ENCODE results near the gene MDC1.
"Not testable (repeated sequence)": the region's sequence is repeated elsewhere in the genome, so short reads cannot be mapped to it uniquely, and the experiment has no call there.

The MDC1 gene

DNA sequence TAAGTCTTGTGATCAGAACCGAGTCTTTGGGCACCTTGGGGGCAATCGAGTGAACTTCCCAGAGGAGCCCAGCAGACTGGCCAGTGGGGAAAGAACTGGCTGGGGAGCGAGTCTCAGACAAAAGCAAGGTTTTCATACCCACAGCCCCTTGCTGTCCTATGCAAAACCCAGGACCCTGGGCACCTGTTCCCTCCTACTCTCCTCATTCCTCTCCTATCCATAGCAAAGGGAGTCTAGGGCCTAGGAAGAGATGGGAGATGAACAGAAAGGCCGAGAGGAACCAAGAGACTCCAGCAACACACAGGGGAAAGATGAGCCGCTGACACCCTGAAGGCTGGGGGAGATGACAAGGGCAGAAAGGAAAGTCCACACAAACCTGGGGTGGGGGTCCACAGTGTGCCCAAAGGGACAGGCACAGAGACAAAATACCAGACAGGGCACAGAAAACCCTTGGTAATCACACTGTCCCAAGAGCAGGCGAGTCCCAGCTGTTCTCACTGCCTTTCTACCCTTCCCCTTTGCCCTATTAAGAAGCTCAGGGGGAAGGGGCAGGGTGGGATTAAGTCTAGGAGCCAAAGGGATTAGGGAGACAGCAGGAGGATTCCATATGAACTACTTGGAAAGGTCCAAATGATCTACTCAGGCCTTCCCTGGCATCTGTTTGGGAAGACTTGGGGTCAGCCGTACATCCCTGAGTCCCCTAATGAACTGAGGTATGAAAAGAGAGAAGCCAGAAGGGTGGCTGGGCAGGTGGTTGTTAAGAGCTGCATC, 37.1 kb downstream of the MDC1 start:
- DNase-seq (ENCODE audit: low read depth) = no peak

DNA sequence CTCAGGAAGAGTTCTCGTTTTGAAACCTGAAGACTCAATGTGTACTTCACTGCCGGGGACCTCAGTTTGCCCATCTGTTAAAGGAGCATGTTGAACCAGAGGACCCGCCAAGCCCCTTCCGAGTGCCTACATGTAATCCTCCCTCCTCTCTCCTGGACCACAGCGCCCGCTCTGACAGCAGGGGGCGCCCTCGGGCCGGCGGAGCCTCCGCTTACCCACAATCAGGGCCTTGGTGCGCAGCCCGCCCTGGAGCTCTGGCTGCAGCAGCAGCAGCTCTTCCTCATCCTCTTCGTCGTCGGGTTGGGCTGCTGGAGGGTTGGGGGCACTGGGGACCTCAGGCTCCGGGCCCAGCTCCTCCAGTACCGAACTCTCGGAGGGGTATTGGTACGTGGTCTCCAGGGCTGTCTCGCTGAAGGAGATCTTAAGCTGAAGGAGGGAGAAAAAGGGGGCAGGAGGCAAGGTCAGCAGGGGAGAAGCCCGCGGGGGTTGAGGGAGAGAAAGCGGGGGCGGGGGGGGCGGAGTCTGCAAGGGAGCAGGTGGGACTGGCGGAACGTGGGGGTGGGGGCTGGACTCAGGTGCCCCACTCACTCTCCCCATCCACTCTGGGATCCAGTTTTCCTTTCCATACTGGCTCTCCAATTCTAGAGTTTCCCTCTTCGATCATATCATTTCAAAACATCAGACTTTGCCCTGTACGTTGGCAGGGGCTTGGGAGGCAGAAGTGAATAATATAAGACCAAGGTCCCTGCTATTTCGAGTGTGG, 37.9 kb downstream of the MDC1 start:
- no peak for DNase-seq (ENCODE audit: low read depth)

DNA sequence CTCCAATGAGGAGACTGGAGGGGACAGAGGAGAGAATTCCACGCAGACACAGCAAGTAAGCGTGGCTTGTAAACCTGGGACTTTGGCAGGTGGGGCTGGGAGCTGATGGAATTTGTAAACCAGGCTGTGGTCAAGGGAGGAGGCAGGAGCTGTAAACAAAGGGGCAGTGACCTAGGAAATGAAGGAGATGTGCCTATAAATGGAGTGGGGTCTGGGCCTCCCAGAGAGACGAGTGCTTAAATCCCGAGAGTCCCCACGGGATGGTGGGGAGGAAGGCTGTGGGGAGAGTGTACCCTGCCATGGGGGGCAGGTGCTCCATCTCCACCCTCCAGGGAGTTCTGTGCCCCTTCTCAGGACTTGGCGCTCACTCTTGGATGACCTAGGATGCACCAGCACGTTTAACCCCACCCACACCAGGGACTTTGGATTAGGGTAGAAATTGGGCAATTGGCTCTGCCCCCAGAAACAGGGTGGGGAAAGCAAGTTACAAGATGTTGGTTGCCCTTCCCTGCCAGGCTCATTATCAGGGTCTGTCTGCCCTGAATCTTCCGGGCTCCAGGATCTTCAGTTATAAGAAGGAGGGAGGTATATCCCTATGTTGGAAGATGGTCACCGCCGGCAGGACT, 40.3 kb downstream of the MDC1 start:
- DNase-seq (ENCODE audit: low read depth) = no peak

DNA sequence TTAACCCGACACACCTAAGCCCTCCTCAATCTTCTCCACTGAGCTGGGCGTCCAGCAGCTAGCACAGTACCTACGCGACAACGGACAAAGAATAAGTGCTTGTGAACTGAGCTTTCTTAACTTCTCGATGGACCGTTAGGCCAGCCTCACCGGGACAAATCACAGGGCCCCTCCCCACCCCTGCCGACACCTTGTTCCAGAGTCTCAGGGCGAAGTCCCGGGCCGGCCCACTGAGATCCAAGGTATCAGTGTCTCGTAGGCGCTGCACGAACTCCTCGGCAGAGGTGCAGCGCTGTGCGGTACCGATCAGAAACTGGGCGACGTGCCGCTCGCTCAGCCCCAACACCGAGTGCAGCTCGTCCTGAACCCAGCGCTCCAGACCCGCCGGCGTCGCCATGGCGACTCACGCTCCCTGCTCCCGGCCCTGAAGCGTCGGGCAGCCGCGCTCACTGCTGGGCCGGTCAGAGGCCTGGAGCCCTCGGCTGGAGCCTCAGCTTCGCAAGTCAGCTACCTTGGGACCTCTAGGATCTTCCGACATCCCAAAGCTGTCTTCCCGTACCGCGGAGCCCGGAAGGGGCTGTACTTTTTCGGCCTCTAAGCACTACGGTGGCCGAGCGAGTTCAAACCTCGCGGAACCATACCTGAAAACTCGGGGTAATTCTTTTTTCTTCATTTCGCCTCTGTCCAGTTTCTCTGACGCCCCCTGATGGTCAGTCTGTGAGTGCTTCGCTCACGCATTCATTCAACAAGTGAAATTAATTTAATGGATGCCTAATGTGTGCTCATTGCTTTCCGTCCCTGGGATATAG, 44.4 kb downstream of the MDC1 start, which contains the start of gene DHX16:
Gene DHX16 (minus strand): TSS at position 562 of the 809 bp plus-strand sequence. CDS start 165 bp downstream, at position 397.
- peak; percentile 97 for DNase-seq (ENCODE audit: low read depth)

DNA sequence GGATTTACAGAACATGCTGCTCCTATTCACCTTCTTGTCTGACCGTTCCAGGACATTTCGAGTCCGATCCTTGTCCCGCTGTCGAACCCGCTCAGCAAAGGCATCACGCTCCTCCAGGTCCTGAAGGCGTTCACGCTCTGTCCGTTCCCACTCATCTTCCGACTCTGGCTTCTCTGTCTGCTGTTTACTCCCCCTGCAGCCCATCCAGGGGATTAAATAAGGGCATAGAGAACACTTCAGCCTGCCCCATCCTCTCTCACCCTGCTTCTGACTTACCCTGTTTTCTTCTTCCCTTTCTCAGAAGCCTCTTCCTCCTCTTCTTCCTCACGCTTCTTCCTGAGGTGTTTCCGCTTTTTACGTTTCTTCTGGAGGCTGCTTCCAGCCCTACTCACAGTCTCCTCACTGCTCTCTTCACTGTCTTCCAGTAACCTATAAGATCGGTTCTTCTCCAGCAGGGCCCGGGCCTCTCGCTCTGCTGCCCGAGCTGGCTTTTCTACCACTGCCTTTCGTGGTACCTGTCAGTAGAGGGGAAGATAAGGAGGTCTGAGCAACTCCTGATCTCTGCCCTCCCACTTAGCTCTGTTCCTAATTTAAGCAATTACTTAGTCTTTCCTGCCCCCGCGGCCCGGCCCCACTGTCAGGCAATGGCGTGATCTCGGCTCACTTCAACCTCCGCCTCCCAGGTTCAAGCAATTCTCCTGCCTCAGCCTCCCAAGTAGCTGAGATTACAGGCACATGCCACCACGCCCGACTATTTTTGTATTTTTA, 46.1 kb downstream of the MDC1 start:
- DNase-seq (ENCODE audit: low read depth) = no peak

DNA sequence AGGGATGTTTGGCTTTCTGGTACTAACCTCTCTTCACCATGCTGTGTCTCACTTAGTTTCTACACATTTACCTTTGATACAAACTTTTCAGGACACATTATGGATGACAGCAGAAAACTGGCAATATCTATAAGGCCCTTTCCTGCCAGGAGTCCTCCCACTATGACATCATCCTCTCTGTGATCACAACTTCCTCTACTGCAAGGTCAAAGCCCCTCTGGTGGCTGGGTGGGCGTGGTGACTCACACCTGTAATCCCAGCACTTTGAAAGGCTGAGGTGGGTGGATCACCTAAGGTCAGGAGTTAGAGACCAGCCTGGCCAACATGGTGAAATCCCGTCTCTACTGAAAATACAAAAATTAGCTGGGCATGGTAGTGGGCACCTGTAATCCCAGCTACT, 50.8 kb downstream of the MDC1 start:
- DNase-seq (ENCODE audit: low read depth) = not testable (repeated sequence)

DNA sequence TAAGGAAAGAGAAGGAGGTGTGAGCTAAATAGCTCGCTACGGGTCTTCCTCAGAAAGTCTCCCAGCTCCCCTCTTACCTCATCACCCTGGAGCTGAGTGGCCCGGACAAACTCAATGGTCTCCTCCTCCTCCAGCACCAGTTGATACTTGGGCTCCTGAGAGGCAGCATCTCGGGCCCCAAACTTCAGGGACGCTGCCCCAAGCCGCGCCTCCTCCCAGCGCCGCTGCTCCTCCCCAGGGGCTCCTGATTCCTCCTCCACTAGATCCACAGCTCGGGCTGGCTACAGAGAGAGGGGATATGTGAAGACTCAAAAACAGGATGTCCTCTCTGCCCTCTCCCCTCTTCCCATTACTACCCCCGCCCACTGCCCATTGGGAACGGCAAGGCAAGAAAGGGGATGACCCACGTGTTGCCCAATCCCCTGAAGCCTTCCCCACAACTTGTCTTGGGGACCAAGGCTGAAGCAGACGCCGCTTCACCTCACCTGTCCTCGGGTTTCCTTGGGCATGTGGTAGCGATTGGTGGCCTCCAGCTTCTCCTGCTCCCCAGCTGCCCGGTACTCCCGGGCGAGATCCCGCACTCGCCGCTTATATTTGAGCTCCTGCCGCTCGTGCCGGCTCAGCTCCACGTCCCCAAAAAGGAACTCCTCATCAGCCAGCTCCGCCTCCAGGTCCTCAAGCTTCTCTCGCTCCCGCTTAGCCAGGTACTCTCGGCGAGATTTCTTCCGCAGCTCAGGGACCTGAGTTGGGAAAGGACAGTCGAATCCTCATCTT, 51.9 kb downstream of the MDC1 start:
- no peak for DNase-seq (ENCODE audit: low read depth)

DNA sequence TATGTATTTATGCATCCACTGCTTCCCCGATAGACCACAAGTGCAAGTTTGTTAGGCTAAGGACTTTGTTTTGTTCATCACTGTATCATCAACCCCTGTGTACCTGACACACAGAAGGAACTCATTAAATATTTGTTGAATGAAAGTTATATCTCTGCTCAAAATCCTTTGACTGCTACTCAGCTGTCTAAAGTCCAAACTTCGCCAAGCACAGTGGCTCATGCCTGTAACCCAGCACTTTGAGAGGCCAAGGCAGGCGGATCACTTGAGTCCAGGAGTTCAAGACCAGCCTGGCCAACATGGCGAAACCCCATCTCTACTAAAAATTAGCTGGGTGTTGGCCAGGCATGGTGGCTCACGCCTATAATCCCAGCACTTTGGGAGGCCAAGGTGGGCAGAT, 59.2 kb downstream of the MDC1 start:
- not testable (repeated sequence) for DNase-seq (ENCODE audit: low read depth)

DNA sequence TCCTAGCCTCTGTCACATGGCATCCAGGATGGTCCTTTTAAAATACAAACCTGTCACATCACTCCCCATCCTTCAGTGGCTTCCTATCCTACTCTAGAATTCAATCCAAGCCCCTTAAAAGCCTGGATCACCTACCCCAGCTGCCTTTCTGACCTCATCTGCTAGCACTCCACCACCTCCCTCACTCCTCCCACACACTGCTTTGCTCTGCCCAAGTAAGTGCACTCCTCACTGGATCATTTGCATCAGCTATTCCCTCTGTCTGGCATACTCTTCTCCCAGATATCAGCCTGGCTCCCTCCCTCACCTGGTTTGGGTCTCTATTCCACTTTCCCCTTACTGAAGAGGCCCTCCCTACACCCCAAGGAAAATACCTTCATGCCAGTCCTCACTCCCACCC, 59.6 kb downstream of the MDC1 start:
- DNase-seq (ENCODE audit: low read depth) = no peak

DNA sequence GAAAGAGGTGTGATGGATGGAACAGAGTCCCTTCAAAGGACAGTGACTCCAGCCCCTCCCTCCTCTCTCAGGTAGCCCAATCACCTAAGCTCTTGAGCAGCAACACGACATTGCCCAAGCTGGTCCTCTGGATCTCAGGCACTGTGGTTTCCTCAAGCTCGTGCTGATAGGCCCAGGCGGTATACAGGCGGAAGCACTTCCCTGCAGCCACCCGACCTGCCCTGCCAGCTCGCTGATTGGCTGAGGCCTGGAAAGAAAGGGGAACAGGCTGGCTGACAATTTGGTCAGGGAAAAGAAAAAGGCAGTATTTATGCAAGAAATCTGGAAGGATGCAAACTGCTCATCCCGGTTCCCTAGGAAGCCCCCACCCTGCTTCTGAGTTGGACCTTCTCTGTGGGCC, 60.6 kb downstream of the MDC1 start:
- DNase-seq (ENCODE audit: low read depth) = no peak

DNA sequence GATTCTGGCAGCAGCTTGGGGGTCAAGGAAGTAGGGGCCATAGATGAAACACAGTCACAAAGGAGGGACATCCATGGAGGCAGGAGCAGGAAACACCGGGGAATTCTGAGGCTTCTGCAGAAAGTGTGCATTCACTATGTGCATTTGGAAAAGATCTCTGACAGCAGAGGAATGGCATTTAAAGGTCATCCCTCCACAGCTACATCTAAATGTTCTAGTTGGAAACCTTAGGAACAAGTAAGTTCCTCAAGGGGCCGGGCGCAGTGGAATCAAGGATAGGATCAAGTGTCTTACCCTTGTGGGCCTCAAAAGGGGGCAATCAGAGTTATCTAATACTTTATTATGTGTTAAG, 61.4 kb downstream of the MDC1 start:
- no peak for DNase-seq (ENCODE audit: low read depth)

DNA sequence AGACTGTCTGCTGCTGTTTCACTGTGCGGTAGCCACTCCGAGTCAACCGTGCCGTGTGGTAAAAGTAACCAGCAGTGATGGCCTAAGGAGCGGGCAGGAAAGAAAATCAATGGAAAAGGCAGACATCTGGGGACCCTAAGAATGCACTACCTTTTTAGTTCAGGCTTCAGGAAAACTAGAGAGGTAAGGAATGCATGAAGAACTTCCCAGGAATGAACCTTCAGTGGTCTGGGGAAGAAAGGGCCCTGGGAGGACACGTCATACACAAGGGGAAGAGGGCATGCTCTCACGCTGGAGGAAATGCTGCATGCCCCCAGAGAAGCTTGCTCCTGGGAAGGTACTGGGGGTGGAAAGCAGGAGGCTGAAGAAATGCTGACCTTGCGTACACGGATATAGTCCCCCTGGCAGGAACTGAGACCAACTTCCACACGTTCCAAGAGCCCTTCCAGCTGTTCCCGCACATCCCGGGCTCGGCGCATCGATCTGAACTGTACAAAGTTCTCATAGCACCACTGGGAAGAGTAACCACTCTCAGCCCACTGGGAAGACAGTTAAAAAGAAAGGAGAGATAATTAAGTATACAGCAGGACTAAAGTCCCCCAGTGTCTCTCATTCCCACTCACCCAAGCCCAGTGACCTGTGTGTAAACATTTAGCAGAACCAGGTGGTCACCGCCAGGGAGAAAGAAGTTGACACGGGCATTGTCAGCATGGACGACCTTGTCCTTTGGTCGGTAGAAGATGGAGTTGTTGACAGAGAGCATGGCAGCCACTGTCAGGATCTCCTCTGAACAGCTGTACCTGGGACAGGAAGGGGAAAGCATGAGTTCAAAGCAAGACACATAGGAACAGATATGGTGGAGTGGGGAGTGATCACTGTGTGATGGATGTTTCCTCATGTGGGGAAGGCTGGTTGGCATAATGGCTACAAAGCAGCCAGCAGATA, 62.0 kb downstream of the MDC1 start:
- DNase-seq (ENCODE audit: low read depth) = no peak

DNA sequence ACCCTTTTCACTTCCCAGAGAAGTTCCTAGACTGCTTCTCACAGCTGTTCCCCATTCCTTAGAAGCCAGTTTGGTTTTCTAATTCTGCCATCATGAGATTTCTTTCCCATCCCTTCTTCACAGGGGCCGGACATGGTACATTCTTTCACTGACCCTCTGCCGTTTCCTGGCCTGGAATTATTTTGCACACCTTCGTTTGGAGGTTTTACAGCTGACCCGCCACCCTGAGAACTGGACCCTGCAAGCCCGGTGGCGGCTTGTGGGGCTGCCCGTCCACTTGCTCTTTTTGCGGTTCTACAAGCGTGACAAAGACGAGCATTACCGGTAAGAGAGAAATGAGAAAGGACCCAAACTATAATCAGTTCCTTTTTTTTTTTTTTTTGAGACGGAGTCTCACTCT, 65.9 kb downstream of the MDC1 start:
- DNase-seq (ENCODE audit: low read depth) = no peak
